OCI-LY7 (cell line): Measurements from ENCODE around the gene ZNF318. TPM values are rescaled to one million over a fixed set of nuclear protein-coding genes. Genes with fewer than 3 reads are reported as not detected.
"Not testable (repeated sequence)": the region's sequence is repeated elsewhere in the genome, so short reads cannot be mapped to it uniquely, and the experiment has no call there.

Experiments used
- BruUV-seq: library from RNA; stranded (reverse); fragments of 400-500 nt; replicated peaks from 2 replicates; lab custom pipeline; 2021; lab: Mats Ljungman, UMichigan
- CTCF ChIA-PET: fragments of 300-600 bp; sonication (Branson Sonifier 250); formaldehyde crosslinking; loops from one replicate; lab custom pipeline; 2022; ENCODE audit warnings: antibody characterized with exemption; ENCODE audit not compliant: unreplicated experiment; lab: Charles Lee
- POLR2A ChIA-PET: fragments of 300-600 bp; sonication (Branson Sonifier 250); formaldehyde crosslinking; loops from one replicate; lab custom pipeline; 2022; ENCODE audit warnings: antibody characterized with exemption; lab: Charles Lee
- DNase-seq: peaks from one replicate; pipeline ENCODE4 v3.0.0-alpha.2; 2015; ENCODE audit warnings: low spot score
- H2AFZ ChIP-seq: fragments of 200-600 bp; sonication (generic), shearing (Covaris generic); 2 replicates; pipeline ENCODE4 v1.6.1; 2014; ENCODE audit warnings: mild to moderate bottlenecking, antibody characterized with exemption, low read length, moderate library complexity
- H3K27ac ChIP-seq: fragments of 200-600 bp; sonication (generic); 2 replicates; pipeline ENCODE4 v1.5.1; 2014; ENCODE audit warnings: mixed run types, low read depth, mild to moderate bottlenecking, moderate library complexity, low read length, inconsistent platforms; ENCODE audit not compliant: poor library complexity, severe bottlenecking
- H3K36me3 ChIP-seq: fragments of 200-600 bp; sonication (generic); 2 replicates; pipeline ENCODE4 v1.6.1; 2014; ENCODE audit warnings: mild to moderate bottlenecking, antibody characterized with exemption, low read length, moderate library complexity, mixed read lengths; ENCODE audit not compliant: insufficient read depth
- H3K4me1 ChIP-seq: fragments of 200-600 bp; sonication (generic); 2 replicates; pipeline ENCODE4 v1.5.1; 2014; ENCODE audit warnings: mild to moderate bottlenecking, low read length; ENCODE audit not compliant: insufficient read depth, poor library complexity, severe bottlenecking
- H3K4me2 ChIP-seq: fragments of 200-600 bp; sonication (generic); 2 replicates; pipeline ENCODE4 v1.6.1; 2014; ENCODE audit warnings: mild to moderate bottlenecking, low read length
- H3K4me3 ChIP-seq: fragments of 200-600 bp; sonication (generic); 2 replicates; pipeline ENCODE4 v1.5.1; 2014; ENCODE audit warnings: mild to moderate bottlenecking, low read depth, low read length; ENCODE audit not compliant: poor library complexity, severe bottlenecking
- H3K79me2 ChIP-seq: fragments of 200-600 bp; sonication (generic); 2 replicates; pipeline ENCODE4 v1.6.1; 2016; ENCODE audit warnings: low read depth, mild to moderate bottlenecking, low read length, moderate library complexity, mixed read lengths; ENCODE audit not compliant: insufficient read depth
- H3K9me2 ChIP-seq: fragments of 200-600 bp; sonication (generic); 2 replicates; pipeline ENCODE4 v1.6.1; 2016; ENCODE audit warnings: mild to moderate bottlenecking, low read length, mixed read lengths; ENCODE audit not compliant: insufficient read depth
- H3K9me3 ChIP-seq: fragments of 200-600 bp; sonication (generic); 2 replicates; pipeline ENCODE4 v1.6.1; 2014; ENCODE audit warnings: mild to moderate bottlenecking, mixed run types, low read length, mixed read lengths
- H4K20me1 ChIP-seq: fragments of 200-600 bp; sonication (generic); 2 replicates; pipeline ENCODE4 v1.6.1; 2014; ENCODE audit warnings: mild to moderate bottlenecking, antibody characterized with exemption, low read length, moderate library complexity, mixed read lengths; ENCODE audit not compliant: insufficient read depth
- EZH2phosphoT487 ChIP-seq: fragments of 200-600 bp; sonication (generic); IDR thresholded peaks from 2 replicates; pipeline ENCODE4 v1.6.1; 2018; ENCODE audit warnings: low read depth, borderline replicate concordance, mild to moderate bottlenecking, mixed run types, antibody characterized with exemption, low read length, moderate library complexity, mixed read lengths
- intact Hi-C: fragments of 100-400 bp; cut with micrococcal nuclease; formaldehyde crosslinking; loops from one replicate; pipeline ENCODE4 v1.10.0; 2022; ENCODE audit not compliant: unreplicated experiment
- total RNA-seq, 2 experiments: library from RNA; depleted of rRNA in 1 of 2; stranded (reverse); fragments of >200 nt in 1 of 2; shearing (Covaris generic) in 1 of 2; gene quantifications; 2 replicates each; pipeline ENCODE4 v1.2.3, GENCODE V29; 2014 to 2022
- TF ChIP-seq, protein P1 (sequence below): fragments of 200-600 bp; sonication (generic); conservative IDR thresholded peaks from 2 replicates; pipeline ENCODE4 v1.5.1; 2014; ENCODE audit warnings: mild to moderate bottlenecking, antibody characterized with exemption, low read length, moderate library complexity, mixed read lengths

The ZNF318 gene
- total RNA-seq, 2 experiments from 2014 or later = 12.8 to 24.4 TPM

DNA sequence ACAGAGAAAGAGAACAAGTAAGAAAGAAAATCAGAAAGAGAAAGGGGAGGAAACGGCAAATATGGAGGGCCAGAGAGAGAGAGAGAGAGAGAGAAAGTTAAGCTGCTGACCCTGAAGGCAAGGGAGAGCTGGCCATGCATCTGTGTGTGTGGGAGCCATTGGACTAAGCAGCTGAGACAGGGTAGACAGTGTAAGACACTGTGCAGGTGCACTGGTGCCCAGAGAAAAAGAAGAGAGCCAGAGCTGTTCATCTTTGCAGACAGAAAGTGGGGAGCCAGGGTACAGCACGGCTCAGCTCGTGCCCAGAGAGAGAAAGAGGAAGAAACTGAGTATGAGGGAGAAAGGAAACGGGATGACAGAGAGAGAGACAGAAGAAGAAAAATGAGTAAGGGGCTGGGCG is 24.2 kb upstream of the ZNF318 start:
- Histone ChIP-seq H3K4me2 (peak overlapping the region; percentile 49), H3K9me3 (no peaks in the 10 kb centered on the region), H3K4me3 (no peak overlapping the region), H2AFZ (peak overlapping the region; percentile 14; the same call in 1 of the 2 replicates), H3K9me2 (no peaks in the 10 kb centered on the region), H3K4me1 (peaks cover 43% of the 10 kb centered on the region), H3K36me3 (no peaks in the 10 kb centered on the region), H4K20me1 (no peaks in the 10 kb centered on the region), H3K27ac (no peak overlapping the region), H3K79me2 (no peaks in the 10 kb centered on the region)
- no TSS peak for BruUV-seq
- TF ChIP-seq, protein P1, sequence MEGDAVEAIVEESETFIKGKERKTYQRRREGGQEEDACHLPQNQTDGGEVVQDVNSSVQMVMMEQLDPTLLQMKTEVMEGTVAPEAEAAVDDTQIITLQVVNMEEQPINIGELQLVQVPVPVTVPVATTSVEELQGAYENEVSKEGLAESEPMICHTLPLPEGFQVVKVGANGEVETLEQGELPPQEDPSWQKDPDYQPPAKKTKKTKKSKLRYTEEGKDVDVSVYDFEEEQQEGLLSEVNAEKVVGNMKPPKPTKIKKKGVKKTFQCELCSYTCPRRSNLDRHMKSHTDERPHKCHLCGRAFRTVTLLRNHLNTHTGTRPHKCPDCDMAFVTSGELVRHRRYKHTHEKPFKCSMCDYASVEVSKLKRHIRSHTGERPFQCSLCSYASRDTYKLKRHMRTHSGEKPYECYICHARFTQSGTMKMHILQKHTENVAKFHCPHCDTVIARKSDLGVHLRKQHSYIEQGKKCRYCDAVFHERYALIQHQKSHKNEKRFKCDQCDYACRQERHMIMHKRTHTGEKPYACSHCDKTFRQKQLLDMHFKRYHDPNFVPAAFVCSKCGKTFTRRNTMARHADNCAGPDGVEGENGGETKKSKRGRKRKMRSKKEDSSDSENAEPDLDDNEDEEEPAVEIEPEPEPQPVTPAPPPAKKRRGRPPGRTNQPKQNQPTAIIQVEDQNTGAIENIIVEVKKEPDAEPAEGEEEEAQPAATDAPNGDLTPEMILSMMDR = no peak
- no peak for TF ChIP-seq EZH2phosphoT487
- intact Hi-C loops = no loop called here
- POLR2A ChIA-PET = interaction anchor here (0.6 kb wide), 1 partner anchor 82 kb away, joined by 3 read pairs; no protein-coding TSS in a partner anchor
- DNase-seq = no peak
- CTCF ChIA-PET = interaction anchor here (0.6 kb wide), 1 partner anchor 258 kb away, joined by 3 read pairs; no protein-coding TSS in a partner anchor

DNA sequence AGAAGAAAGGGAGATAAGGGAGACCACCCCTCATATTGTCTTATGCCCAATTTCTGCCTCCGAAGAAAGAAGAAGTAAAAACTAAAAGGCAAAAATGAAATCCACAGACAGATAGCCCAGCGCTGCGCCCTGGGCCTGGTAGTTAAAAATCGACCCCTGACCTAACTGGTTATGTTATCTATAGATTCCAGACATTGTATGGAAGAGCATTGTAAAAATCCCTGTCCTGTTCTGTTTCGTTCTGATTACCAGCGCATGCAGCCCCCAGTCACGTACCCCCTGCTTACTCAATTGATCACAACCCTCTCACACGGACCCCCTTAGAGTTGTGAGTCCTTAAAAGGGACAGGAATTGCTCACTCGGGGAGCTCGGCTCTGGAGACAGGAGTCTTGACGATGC is 23.7 kb upstream of the ZNF318 start:
- H3K27ac ChIP-seq, BruUV-seq, H3K79me2 ChIP-seq, intact Hi-C loops, H3K4me2 ChIP-seq, H3K9me3 ChIP-seq, H4K20me1 ChIP-seq, H3K4me3 ChIP-seq, H3K36me3 ChIP-seq, H2AFZ ChIP-seq, H3K9me2 ChIP-seq, DNase-seq: not testable (repeated sequence)
- CTCF ChIA-PET = interaction anchor here (0.6 kb wide), 1 partner anchor 117 kb away, joined by 3 read pairs; no protein-coding TSS in a partner anchor
- POLR2A ChIA-PET = interaction anchor here (1.1 kb wide), 1 partner anchor 15 kb away, joined by 3 read pairs; no protein-coding TSS in a partner anchor
- H3K4me1 ChIP-seq = peaks cover 42% of the 10 kb centered on the region

DNA sequence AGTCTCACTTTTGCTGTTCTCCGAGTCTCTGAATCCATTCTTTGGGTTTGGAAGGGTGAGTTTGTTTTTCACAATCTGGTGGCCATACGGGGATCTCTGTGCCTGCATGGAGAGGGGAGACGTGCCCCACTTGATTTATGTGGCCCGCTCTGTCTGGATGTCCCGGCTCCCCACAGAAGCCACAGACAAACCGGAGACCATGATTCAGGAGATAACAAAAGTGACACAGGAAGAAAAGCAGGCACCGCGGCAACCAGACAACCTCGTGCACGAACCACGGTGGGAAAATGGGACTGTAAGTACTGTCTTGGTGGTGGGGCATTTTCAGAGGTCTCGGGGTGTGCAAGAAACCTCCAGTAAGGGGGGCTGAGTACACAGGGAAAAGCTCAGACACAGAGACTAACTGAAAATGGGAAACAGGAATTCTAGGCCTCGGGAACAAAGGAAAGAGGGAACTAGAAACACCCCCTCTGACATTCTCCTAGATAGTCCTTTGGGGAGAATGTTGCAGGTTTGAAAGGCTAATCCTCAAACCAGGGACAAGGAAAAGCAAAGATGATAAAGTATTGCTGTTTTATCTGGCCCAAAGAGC is 22.1 kb upstream of the ZNF318 start:
- Histone ChIP-seq H2AFZ (no peak overlapping the region), H3K4me3 (no peak overlapping the region), H3K79me2 (no peaks in the 10 kb centered on the region), H3K4me2 (no peak overlapping the region), H4K20me1 (no peaks in the 10 kb centered on the region), H3K9me3 (no peaks in the 10 kb centered on the region), H3K27ac (no peak overlapping the region), H3K4me1 (peaks cover 42% of the 10 kb centered on the region), H3K36me3 (no peaks in the 10 kb centered on the region), H3K9me2 (no peaks in the 10 kb centered on the region)
- TF ChIP-seq, protein P1 = no peak
- no peak for TF ChIP-seq EZH2phosphoT487
- no peak for DNase-seq
- POLR2A ChIA-PET = no interaction called here
- no TSS peak for BruUV-seq
- CTCF ChIA-PET = interaction anchor here (1.0 kb wide), 1 partner anchor 217 kb away, joined by 3 read pairs; no protein-coding TSS in a partner anchor
- intact Hi-C loops = no loop called here

DNA sequence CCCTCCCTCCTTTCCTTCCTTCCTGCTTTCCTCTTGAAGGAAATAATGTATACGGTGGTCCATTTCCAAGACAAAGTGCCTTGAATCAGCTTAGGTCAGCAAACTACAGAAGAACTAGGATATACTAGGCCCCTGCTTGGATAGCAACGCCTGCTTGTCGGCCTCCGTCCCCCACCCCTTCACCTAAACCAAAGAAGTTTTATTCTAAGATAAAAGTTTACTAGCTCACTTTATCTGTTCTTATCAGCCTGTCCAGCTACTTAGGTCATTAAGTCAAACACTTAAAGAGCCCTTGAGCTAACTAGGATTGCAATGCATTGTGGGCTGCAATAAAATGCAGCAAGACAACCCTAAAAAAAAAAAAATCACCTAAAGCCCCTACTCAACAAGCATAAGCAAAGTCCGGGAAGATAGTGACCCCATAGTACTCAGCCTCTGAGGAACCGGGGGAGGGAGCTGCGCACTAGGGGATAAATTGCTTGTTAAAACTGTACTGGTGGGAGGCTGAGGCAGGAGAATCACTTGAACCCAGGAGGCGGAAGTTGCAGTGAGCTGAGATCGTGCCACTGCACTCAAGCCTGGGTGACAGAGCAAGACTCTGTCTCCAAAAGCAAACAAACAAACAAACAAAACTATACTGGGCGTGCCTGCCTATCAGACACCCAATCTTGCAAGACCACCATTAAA is 21.4 kb upstream of the ZNF318 start:
- H3K36me3 ChIP-seq, H3K79me2 ChIP-seq, H4K20me1 ChIP-seq, intact Hi-C loops, H3K9me2 ChIP-seq, H3K9me3 ChIP-seq, DNase-seq, H3K4me2 ChIP-seq, BruUV-seq, H3K4me3 ChIP-seq, H3K27ac ChIP-seq, CTCF ChIA-PET, H2AFZ ChIP-seq: not testable (repeated sequence)
- H3K4me1 ChIP-seq = peaks cover 48% of the 10 kb centered on the region
- POLR2A ChIA-PET = interaction anchor here (0.6 to 1.2 kb wide), 4 partner anchors 9 to 166 kb away, joined by 3 read pairs; partner anchors contain the start of gene ZNF318
